ENCODE data around the gene FAM136A. TPM values are rescaled to one million over a fixed set of nuclear protein-coding genes. Genes with fewer than 3 reads are reported as not detected.

The FAM136A gene
- total RNA-seq, 2 experiments from 2014 or later, result 30.6 to 31.4 TPM

DNA sequence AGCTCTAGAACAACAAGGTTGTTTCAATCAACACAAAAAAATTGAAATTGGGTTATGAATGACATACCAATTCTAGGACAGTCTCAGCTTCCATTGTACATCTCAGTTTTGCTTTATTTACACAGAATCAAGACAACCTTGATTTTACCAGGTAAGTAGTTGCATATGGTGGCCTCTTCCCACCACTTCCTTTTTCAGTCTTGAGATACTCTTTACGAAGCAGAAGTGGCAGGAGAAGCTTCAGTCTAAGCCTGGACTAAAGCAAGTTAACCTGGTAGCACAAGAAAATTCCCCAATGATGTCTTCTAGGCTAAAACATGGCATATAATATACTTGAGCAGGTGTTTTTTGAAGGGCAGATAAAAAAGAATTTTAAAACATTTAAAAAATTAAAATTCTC is 10.7 kb upstream of the FAM136A start:
- H3K9me3 Mint-ChIP-seq, result no peaks in the 10 kb centered on the region
- Histone ChIP-seq H3K27ac (ENCODE audit: low read depth in 1 of 2, low read length in 2 of 2) (no peak overlapping the region), H3K4me1 (ENCODE audit: insufficient read depth, low read length) (no peaks in the 10 kb centered on the region), H3K4me3 (ENCODE audit: low read length) (no peak overlapping the region), H3K9me3 (ENCODE audit: control insufficient read depth in 1 of 2, insufficient read depth in 1 of 2, low read length in 2 of 2) (no peaks in the 10 kb centered on the region), H3K27me3 (ENCODE audit: control insufficient read depth in 1 of 2, insufficient read depth in 2 of 2, low read length in 2 of 2) (peaks cover 0 to 3% of the 10 kb centered on the region in 2 experiments), H3K36me3 (ENCODE audit: insufficient read depth, low read length) (no peaks in the 10 kb centered on the region)
- POLR2A ChIA-PET, result interaction anchor here (0.6 kb wide), 1 partner anchor 19 kb away, joined by 3 read pairs; the partner anchor contains the start of gene SNRPG
- ATAC-seq (ENCODE audit: poor library complexity) (no peak), DNase-seq (no peak)
- H3K27ac Mint-ChIP-seq, result no peak overlapping the region
- H3K4me1 Mint-ChIP-seq (ENCODE audit: low read depth), result no peaks in the 10 kb centered on the region
- H3K36me3 Mint-ChIP-seq (ENCODE audit: low read depth), result no peaks in the 10 kb centered on the region
- no peak overlapping the region for H3K4me3 Mint-ChIP-seq
- peaks cover 4% of the 10 kb centered on the region for H3K27me3 Mint-ChIP-seq
- intact Hi-C loops (cut with DNase I, micrococcal nuclease), result no loop called here
- TF ChIP-seq, protein P1, sequence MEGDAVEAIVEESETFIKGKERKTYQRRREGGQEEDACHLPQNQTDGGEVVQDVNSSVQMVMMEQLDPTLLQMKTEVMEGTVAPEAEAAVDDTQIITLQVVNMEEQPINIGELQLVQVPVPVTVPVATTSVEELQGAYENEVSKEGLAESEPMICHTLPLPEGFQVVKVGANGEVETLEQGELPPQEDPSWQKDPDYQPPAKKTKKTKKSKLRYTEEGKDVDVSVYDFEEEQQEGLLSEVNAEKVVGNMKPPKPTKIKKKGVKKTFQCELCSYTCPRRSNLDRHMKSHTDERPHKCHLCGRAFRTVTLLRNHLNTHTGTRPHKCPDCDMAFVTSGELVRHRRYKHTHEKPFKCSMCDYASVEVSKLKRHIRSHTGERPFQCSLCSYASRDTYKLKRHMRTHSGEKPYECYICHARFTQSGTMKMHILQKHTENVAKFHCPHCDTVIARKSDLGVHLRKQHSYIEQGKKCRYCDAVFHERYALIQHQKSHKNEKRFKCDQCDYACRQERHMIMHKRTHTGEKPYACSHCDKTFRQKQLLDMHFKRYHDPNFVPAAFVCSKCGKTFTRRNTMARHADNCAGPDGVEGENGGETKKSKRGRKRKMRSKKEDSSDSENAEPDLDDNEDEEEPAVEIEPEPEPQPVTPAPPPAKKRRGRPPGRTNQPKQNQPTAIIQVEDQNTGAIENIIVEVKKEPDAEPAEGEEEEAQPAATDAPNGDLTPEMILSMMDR (IDR thresholded peaks at IDR 0.05), result no peak
- CTCF ChIA-PET, result interaction anchor here (0.8 kb wide), 1 partner anchor 11 kb away, joined by 3 read pairs; the partner anchor contains the start of gene FAM136A

- POLR2A ChIA-PET, result no interaction called here
- H3K36me3 ChIP-seq (ENCODE audit: insufficient read depth, low read length), result no peaks in the 10 kb centered on the region
Observed at GRCh38 chr2:70310899-70311298, 9.0 kb upstream of the FAM136A start.

GRCh38 chr2:70305531-70305930 is 3.7 kb upstream of the FAM136A start:
- ATAC-seq (ENCODE audit: poor library complexity), result no peak
- no peaks in the 10 kb centered on the region for H3K9me3 Mint-ChIP-seq

More at GRCh38 chr2:70310899-70311298, 9.0 kb upstream of the FAM136A start:
- H3K9me3 Mint-ChIP-seq, result no peaks in the 10 kb centered on the region
- Histone ChIP-seq H3K9me3 (ENCODE audit: control insufficient read depth in 1 of 2, insufficient read depth in 1 of 2, low read length in 2 of 2) (no peaks in the 10 kb centered on the region), H3K4me1 (ENCODE audit: insufficient read depth, low read length) (no peaks in the 10 kb centered on the region), H3K27ac (ENCODE audit: low read depth in 1 of 2, low read length in 2 of 2) (no peak overlapping the region), H3K4me3 (ENCODE audit: low read length) (no peak overlapping the region), H3K27me3 (ENCODE audit: control insufficient read depth in 1 of 2, insufficient read depth in 2 of 2, low read length in 2 of 2) (peaks cover 0 to 3% of the 10 kb centered on the region in 2 experiments)
- ATAC-seq (ENCODE audit: poor library complexity), result no peak
- H3K4me1 Mint-ChIP-seq (ENCODE audit: low read depth), result no peaks in the 10 kb centered on the region
- TF ChIP-seq, protein P1 (IDR thresholded peaks at IDR 0.05), result no peak
- H3K27me3 Mint-ChIP-seq, result peaks cover 4% of the 10 kb centered on the region
- H3K36me3 Mint-ChIP-seq (ENCODE audit: low read depth), result no peaks in the 10 kb centered on the region
- no peak overlapping the region for H3K27ac Mint-ChIP-seq
- CTCF ChIA-PET, result no interaction called here
- DNase-seq, result no peak
- intact Hi-C loops (cut with DNase I, micrococcal nuclease), result no loop called here
- H3K4me3 Mint-ChIP-seq, result no peak overlapping the region

More at GRCh38 chr2:70305531-70305930, 3.7 kb upstream of the FAM136A start:
- TF ChIP-seq, protein P1 (IDR thresholded peaks at IDR 0.05), result no peak
- Histone ChIP-seq H3K27me3 (ENCODE audit: control insufficient read depth in 1 of 2, insufficient read depth in 2 of 2, low read length in 2 of 2) (no peaks in the 10 kb centered on the region), H3K27ac (ENCODE audit: low read depth in 1 of 2, low read length in 2 of 2) (no peak overlapping the region), H3K9me3 (ENCODE audit: control insufficient read depth in 1 of 2, insufficient read depth in 1 of 2, low read length in 2 of 2) (no peaks in the 10 kb centered on the region), H3K4me1 (ENCODE audit: insufficient read depth, low read length) (peaks cover 24% of the 10 kb centered on the region), H3K36me3 (ENCODE audit: insufficient read depth, low read length) (no peaks in the 10 kb centered on the region), H3K4me3 (ENCODE audit: low read length) (no peak overlapping the region)
- CTCF ChIA-PET, result interaction anchor here (0.6 to 1.9 kb wide), 3 partner anchors 16 to 312 kb away, joined by 3 to 10 read pairs (median 3); no protein-coding TSS in a partner anchor
- Mint-ChIP-seq H3K27ac (no peak overlapping the region), H3K36me3 (ENCODE audit: low read depth) (peaks cover 8% of the 10 kb centered on the region), H3K27me3 (peaks cover 4% of the 10 kb centered on the region), H3K4me3 (no peak overlapping the region), H3K4me1 (ENCODE audit: low read depth) (peaks cover 19% of the 10 kb centered on the region)
- no peak for DNase-seq
- intact Hi-C loops (cut with DNase I, micrococcal nuclease), result loop anchor here (2.0 to 10.0 kb wide), 2 partner anchors 569 to 643 kb away; no protein-coding TSS in a partner anchor
- POLR2A ChIA-PET, result no interaction called here

All from CD4-positive, alpha-beta T cell (primary cell).